Left forelimb (tissue), 1 donor: ENCODE measurements around the gene CTNNA2.

Source experiments
- DNase-seq: peaks from one replicate; pipeline ENCODE4 v3.0.0-alpha.2; 2018; ENCODE audit warnings: low spot score

The CTNNA2 gene

DNA sequence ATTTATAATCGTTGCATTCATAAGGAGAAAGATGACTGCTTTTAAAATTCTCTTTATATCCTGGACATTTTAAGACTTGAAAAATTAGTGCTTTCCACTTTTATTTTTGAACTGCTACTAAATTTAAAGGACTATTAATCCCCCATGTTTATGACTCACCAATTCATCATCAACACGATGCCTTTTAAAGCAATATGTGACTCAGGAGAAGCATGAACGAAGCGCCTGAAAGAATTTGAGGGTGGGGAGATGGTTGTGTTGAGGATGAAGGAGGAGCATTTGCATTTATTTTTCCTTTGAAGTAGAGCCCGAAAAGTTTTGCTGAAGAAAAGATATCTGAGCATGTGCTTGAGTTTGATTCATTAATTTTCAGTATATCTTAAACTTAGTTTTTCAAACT is 983.9 kb downstream of the CTNNA2 start:
- no peak for DNase-seq

DNA sequence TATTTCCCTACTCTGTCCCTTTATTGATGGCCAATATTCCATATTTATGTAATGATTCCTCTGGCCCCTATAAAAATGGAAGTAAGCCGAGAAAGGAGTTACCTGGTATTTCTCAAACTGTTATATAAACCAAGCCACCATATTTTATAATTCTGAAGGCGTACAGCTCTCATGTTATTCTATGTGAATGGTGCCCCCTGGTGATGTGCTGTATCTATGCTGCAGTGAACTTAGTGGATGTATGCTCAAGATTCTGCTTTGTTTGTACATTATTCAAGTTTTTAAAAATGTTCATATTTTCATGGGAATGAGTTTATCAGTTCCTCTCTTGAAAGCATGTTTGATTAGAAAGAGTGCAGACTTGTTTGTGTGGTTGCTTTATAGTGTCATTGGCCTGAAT is 986.2 kb downstream of the CTNNA2 start:
- DNase-seq = no peak

DNA sequence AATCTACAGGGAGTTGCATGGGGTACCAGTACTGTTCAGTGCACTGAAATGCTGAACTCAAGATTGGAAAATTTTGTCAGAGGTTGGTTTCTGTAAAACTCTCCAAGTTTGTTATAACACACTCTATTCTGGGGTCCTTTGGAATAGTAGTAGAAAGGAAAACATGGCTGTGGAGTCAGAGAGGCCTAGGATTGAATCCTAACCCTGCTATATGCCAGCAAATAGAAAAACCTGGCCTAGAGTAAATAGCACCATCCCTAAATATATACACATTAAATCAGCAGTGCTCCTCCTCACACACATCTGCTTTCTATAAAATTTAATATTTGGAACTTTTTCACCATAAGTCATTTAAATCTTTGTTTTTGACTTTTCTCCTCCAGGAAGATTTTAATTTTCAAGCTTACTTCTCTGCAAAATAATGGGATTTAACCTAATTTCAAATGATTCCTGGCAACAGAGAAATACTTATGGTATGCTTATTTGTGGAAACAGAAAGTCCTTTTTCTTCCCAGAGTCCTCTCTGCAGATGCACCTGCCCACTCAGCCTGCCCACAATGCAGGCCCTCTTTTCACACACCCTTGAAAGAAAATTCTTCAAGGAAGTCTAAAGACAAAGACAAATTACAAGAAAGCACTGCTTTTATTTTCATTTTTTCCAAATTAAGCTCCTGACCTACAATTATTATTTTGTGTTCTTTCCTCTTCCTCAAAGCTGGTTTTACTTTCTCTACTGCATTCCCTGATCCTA is 989.2 kb downstream of the CTNNA2 start:
- DNase-seq = no peak

DNA sequence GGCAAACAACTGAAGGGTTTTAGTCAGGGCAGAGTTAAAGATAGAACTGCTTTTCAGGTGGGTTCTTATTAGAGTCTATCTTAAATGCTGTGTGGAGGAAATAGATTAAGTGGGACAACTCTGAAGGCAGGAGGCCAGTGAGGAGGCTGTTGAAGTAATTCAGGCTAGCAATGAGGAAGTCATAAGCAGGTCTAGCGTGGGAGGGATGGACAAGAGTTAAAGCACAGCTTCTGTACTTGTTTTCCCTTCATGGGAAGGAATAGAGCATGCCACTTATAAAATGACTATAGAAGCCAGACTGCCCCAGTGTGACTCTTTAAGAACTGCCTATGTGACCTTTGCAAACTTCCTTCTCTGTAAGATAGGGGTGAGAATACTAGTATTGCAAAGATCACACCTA is 993.7 kb downstream of the CTNNA2 start:
- DNase-seq = no peak

DNA sequence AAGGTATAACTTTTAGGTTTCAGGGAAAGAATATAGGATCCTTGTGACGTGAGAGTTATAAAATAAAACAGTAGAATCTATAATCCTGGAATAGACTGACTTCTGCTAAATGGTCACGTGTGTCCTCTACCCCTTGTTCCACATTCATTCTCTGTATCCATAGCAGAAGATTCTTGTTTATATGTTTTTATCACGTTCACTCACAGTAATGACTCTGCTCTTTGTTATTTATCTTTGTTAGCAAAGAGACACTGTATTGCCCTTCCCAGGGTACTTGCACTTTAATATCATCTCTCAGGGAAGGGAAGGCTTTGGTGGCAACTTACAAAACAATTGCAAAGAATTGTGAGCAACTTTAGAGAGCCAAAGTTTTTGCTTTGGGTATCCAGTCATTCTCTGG is 997.9 kb downstream of the CTNNA2 start:
- no peak for DNase-seq

DNA sequence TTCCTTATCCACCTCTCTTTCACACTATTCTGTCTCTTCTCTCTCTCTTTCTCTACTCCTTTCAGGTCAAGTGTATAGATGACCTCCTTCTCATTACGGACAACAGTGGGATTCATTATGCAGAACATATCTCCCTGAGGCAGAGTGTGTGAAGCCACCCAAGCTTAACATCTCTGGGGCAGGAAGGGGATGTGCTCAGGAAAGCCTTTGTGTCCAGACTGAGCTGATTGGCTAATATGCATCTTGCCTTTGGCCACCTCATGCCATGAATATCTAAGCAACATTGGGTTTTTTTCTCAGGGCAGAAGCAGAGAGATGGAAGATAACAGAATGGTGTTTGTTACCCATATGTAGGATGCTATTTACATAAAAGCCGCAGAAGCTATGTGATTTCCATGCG is 1003.1 kb downstream of the CTNNA2 start:
- DNase-seq = no peak

DNA sequence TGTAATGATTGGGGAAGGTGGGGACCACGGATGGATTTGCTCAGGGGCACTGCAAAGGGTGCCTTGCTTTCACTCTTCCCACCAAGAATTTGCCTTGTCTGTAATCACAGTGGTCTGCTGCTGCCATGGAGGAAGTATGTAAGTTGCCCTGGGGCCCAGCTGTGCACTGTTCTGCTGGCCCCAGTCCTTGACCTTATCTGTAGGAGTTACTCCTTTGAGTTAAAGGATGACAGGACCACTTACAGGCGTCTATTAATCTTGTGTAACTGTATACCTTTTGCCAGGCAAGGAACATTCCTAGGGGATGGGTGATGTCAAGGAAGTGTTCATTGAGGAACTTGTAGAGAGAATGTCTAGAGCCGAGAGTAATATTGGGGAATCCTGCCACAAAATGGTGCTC is 1004.5 kb downstream of the CTNNA2 start:
- no peak for DNase-seq

DNA sequence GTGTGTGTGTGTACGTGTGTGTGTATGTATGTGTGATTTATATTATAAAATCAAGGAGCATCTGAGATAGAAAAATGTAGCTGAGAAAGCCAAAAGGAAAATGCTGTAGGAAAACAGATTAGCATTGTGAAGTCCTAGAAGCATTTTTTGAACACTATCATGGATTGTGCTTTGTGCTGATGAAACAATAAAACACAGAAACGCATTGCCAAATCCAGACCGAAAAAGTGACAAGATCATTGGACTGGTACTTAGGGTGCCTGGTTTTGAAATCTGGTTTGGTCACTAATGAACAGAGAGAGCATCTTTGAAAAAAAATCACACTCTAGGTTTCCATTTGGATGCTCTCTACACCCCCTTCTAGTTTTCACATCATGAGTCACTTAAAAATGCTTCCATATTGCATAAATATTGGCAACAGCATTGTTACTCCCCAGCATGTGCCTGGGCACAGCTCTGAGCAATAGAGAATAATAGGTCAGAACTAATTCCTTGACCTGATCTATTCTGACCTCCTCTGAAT is 1006.3 kb downstream of the CTNNA2 start:
- DNase-seq = no peak

DNA sequence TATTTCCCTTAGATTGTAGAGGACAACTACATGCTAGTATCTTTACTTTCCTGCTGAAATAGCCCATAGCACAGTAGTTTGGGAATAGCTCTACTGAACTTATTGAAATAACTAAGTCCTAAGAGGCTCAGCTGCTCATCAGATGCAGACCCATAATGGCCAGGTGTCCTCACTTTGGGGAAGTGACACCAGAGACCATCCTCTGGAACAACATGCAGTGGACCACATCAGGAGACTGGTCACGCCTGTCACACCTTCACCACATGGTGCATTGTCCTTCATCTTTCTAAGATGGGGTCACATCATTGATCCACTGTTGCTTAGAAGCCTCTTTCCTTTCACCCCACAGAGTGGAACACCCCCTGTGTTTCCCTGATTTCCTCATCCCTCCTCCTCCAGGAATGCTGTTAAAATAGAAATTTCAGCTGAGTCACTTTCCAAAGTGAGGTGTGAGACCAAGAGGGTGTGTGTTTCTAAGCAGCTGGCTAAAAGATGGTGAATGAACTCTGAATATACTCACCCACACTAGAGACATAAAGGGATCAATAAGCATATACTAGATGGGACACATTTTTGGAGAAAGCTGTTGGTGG is 1006.9 kb downstream of the CTNNA2 start:
- no peak for DNase-seq

DNA sequence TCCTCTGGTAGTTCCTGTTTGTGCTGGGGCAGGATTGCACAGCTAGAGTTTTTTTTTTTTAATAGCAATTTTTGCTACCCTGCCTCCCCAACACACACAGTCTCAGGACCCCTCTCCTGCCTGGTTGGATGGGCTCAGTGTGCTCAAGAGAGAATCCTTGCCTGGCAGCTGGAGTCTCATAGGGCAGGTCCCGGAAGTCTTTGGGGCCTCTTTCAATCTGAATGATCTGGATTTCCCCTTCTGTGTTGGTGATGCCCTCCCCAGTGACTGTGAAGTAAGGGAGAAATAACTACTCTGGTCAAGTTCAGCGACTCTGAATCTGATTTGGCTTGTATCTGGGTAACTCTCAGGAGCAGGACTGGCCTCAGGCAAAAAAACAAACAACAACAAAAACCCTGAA is 1012.3 kb downstream of the CTNNA2 start:
- no peak for DNase-seq

DNA sequence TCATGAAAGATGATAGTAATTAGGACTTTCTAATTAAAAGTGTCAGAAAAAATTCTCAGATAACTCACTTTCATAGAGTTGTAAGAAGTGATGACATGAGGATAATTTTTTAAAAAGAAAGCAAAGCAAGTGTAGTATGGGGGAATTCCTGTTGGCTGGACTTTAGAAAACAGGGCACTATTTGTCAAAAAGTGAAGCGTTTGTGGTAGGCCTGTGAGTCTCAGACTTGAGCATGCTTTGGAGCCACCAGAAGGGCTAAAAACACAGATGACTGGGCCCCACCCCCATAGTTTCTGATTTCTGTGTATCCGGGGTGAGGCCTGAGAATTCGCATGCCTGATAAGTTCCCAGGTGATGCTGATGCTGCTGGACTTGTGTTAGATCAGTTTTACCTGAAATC is 1014.3 kb downstream of the CTNNA2 start:
- DNase-seq = no peak

DNA sequence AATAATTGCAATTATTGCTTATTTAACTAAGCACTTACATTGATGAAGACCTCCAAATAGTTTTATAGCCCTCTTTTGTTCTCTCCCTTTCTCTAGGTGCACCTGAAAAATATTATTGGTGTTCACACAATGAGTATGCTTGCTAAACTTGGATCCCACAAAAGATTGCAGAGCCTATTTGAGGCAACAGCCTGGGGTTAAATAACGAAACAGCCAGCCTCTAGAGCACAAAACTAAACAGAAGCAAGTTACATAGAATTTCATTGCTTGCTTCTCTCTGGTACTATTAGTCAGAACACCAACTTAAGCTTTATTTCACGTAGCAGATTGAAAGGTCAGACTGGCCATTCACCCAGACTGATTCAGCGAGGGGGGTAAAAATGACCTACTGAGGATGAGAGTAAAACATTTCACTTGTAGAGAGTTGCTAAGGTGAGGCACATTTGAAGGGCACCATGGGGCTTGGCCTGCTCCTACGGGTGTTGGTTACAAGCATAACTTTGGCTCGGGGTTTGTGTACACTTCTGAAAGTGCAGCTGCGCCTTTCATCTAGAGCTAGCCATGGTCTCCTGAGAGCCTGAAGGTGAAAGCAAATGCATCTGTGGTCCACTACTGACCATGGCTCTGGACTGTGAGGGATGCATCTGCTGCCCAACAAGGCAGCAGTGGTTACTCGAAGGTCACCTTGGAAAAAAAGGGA is 1016.8 kb downstream of the CTNNA2 start:
- DNase-seq = no peak

DNA sequence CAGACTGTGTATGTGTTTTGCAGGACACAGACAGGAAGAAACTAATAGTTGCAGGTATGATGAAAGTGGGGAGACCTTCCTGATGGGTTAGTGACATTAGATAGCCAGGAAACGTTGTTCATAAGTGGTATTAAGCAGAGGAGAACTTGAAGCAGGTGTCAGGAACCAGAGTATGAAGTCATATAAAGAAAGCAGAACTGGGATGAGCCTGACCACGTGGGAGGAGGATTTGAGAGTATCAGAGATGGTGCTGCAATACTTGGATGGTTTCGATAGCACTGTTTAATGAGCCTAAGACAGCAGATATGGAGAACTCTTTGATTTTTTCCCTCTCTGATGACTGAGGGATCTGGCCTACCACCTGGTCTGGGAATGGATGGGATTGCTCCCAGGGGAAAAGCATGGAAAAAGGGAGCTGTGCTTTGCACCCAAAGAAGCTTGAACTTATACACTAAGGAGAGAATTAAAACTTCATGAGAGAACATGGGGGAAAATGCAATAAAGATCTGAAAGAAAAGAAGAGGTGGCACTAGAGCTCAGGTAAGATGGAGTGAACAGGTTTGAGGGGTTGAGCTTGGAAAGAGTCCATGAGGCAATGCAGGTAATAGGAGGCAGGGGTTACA is 1017.7 kb downstream of the CTNNA2 start:
- DNase-seq = no peak

DNA sequence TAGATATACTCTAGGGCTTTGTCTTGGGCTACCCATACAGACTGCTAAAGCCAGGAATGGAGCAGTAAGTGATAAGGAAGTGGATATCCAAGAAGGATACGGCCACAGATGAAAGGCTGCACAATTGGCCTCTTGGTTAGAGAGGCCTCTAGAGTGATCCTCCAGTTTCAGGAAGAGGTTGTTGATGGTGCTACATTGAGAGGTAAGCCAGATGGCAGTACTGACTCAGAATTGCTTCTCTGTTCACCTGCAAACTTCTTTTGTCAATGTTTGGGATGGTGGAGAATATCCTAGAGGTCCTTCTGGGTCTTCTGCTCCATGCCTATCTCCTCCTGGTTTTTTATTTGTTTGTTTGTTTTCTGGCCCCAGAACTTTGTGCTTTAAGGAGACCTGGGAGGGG is 1018.5 kb downstream of the CTNNA2 start:
- no peak for DNase-seq

DNA sequence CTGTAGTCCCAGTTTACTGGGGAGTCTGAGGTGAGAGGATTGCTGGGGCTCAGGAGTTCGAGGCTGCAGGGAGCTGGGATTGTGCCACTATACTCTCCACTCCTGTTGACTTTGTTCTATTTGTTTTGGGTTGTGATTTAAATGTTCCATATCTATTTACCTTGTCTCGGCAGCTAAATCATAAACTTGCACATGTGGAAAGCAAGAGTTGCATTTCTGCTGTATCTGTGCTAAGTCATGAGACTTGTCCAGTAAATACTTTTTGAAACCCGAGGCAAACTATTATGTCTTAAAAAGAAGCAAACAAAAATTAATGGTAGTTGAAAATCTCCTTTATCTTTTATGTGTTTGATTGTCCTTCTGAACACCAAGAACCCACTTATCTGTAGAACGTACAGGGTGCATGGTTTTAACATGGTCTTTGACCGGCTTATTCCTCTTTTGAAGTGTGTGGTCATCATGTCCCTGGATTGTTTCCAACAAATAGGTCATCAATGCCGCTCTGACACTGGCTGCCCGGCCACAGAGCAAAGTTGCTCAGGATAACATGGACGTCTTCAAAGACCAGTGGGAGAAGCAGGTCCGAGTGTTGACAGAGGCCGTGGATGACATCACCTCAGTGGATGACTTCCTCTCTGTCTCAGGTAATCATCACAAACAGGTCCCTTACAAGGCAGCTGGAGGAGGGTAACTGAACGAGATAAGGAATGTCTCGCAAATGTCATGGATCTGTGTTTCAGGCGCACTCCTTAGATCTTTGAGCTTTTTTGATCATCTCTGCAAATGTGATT is 1032.8 kb downstream of the CTNNA2 start:
- DNase-seq = no peak

DNA sequence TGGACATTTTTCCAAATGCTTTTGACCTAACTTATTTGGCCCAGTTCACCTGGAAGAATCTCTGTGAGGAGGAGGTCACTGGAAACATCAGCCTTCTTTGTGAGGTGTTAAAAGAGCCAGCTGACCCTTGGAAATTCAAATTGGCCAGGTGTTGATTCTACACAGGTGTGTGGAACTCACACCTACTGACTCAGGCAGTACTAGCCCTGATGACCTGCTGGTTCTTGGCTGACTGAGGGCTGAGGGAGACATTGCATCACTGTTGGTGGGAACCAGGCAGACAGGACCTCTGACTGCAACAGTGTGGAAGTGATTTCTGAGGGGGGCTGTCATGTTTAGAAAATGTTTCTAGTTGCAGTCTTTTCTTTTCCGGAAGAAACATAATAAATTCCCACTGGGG is 1033.9 kb downstream of the CTNNA2 start:
- no peak for DNase-seq

DNA sequence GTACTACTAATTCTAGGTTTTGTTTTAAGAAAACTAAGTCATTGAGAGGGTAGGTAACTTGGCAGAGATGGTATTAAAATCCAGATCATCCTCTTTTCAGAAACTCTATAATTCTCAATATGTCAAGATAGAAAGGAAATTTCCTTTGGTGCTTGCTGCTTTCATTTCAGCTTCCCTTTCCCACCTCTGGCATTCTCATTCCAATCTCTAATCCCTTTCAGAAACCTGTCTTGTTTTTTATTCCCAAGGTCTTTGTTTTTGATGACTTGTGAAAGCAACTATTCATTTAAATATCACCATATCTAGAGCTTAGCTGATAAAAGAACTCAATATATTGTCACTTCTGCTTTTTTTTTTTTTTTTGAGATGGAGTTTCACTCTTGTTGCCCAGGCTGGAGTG is 1034.5 kb downstream of the CTNNA2 start:
- no peak for DNase-seq

DNA sequence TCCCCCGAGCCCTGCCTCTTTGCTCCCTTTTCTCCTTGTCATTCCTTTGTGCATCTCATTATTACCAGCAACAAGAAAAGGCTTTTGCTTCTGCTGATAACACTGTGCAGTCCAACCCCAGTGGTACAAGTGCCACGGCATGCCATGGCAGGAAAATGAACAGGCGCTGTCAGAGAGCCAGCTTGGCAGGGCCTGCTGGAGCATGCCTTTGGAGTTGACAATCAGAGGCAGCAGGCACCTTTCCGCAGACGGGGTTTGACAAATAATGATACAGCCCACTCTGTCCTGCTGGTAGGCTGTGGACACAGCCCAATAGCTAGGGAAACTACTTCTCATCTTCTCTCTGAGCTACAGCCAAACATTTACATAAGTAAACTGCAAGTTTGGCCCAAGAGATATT is 1035.6 kb downstream of the CTNNA2 start:
- DNase-seq = no peak

DNA sequence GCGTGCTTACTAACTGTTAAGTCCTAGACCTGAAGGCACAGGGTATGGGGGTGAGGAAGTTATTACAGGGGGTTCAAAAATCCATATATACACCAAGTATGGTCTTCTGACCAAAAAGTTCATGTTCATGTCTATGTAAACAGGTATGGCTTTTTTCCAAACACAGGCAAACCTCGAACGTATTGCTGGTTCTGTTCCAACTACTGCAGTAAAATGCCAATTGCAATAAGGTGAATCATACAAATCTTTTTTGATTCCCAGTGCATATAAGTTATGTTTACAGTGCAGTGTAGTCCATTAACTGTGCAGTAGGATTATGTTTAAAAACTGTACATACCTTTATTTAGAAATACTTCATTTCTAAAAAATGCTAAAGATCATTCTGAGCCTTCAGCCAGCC is 1037.0 kb downstream of the CTNNA2 start:
- no peak for DNase-seq

DNA sequence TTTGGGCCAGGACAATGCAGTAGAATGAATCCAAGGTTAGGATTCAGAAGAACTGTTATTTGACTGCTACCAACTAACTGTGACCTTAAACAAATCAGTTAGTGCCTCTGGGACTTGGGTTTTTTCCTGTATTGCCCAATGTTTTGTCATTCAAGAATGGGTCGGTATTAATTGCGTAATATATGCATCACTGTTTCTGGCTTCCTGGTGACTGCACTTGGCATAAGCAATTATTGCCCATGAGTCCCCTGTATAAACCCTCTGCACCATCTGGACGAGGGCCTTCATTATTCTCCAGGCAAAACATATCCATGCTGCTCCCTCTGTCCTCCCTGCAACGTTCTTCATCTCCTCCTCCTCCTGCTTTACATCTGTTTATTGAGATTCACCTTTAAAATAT is 1047.5 kb downstream of the CTNNA2 start:
- no peak for DNase-seq

DNA sequence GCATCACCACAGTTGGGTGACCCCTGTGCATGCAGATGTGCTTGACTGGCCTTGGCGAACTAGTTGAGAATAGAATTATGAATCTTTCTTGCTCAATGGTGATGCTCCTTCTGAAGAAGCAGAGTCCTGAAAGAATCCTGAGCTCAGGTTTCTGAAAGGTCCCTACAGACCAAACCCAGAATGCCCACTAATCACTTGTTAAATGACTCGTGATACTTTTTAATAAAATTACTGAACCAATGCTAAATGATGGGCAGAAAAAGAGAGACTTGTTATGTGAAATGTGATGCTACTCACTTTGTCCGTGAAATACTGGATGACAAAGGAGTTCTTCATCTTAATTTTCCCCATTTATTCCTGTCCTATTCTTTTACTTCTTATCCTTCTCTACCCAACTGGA is 1055.2 kb downstream of the CTNNA2 start:
- no peak for DNase-seq

DNA sequence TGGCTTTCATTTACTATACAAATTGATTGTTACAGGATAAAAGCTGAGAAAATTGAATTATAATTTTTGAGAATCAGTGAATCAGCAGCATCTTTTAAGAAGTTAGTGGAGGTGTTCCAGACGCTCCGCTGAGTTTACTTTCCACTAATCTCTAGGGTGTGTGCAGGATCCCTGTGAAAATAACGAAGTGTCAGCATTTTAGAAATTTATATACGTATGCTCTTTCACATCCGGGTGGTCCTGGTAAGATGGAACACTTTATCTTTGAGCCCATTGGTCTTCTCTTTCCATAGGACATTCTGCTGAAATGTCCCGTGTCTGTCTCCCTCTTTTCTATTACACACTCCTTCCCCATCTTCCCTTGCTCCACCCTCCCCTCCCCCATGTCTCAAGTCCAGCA is 1060.3 kb downstream of the CTNNA2 start:
- no peak for DNase-seq
